Measurements from ENCODE around the gene RHOC.

DNA sequence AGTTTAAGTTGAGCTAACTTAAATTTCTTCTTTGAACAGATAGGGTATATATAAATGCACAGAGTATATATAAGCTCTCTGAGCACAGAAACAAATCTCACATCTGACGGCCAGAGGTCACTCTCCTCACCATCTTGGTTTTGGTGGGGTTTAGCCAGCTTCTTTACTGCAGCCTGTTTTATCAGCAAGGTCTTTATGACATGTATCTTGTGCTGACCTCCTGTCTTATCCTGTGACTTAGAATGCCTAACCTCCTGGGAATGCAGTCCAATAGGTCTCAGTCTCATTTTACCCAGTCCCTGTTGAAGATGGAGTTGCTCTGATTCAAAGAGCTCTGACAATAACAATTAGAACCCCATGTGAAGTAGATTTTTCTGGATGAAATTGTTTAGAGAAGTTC, 34.1 kb downstream of the RHOC start:
- TF ChIP-seq ZNF112 (tag by site-specific recombination; IDR thresholded peaks at IDR 0.05) (no peak), ZNF292 (tag by site-specific recombination; IDR thresholded peaks at IDR 0.05; ENCODE audit: borderline replicate concordance, low read depth) (no peak), CTCF (tag by site-specific recombination; IDR thresholded peaks at IDR 0.05) (no peak), ZNF776 (tag by site-specific recombination; IDR thresholded peaks at IDR 0.05; ENCODE audit: borderline replicate concordance) (no peak), ZNF335 (tag by site-specific recombination; conservative IDR thresholded peaks at IDR 0.05) (no peak), ATF2 (tag by site-specific recombination; IDR thresholded peaks at IDR 0.05; ENCODE audit: low read depth) (no peak), ZNF514 (tag by site-specific recombination; IDR thresholded peaks at IDR 0.05) (no peak)
- TF ChIP-seq, protein P1, sequence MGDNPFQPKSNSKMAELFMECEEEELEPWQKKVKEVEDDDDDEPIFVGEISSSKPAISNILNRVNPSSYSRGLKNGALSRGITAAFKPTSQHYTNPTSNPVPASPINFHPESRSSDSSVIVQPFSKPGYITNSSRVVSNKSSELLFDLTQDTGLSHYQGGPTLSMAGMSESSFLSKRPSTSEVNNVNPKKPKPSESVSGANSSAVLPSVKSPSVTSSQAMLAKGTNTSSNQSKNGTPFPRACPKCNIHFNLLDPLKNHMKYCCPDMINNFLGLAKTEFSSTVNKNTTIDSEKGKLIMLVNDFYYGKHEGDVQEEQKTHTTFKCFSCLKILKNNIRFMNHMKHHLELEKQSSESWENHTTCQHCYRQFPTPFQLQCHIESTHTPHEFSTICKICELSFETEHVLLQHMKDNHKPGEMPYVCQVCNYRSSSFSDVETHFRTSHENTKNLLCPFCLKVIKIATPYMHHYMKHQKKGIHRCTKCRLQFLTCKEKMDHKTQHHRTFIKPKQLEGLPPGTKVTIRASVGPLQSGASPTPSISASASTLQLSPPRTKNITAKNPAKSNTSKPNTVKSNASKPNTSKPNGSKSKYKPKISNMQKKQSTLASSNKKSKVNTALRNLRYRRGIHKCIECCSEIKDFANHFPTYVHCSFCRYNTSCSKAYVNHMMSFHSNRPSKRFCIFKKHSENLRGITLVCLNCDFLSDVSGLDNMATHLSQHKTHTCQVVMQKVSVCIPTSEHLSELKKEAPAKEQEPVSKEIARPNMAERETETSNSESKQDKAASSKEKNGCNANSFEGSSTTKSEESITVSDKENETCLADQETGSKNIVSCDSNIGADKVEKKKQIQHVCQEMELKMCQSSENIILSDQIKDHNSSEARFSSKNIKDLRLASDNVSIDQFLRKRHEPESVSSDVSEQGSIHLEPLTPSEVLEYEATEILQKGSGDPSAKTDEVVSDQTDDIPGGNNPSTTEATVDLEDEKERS (tag by site-specific recombination; IDR thresholded peaks at IDR 0.05) = no peak

Measured in HEK293 (cell line).